Left colon (tissue), 2 donors: Measurements from ENCODE around the gene ABLIM2. TPM values are rescaled to one million over a fixed set of nuclear protein-coding genes. Genes with fewer than 3 reads are reported as not detected.
"Not testable (repeated sequence)": the region's sequence is repeated elsewhere in the genome, so short reads cannot be mapped to it uniquely, and the experiment has no call there.

ENCODE experiments used
- ATAC-seq: fragments of 200-7000 bp; cut with Tn5 transposase; one replicate; pipeline ENCODE4 v1.9.1; 2020; ENCODE audit warnings: mild to moderate bottlenecking, moderate library complexity
- DNase-seq, 2 donors: peaks; one replicate each; pipeline ENCODE4 v3.0.0-alpha.2; 2020
- intact Hi-C, 2 donors: fragments of 100-400 bp; cut with DNase I in 1 of 2; cut with micrococcal nuclease in 1 of 2; formaldehyde crosslinking; loops; one replicate each; pipeline versions ENCODE4 v1.11.2 to v1.14.0; 2022; cut with DNase I, micrococcal nuclease
- total RNA-seq, 2 donors: library from RNA; stranded (reverse); fragmentation: NEBNext Ultra II Directional; extraction: Animal tissue kit (Norgen Biotek cat#: 25700); gene quantifications; one replicate each; pipeline ENCODE4 v1.2.1, GENCODE V29; 2021
- donor health status: DM: no; HTN: no; CAD: no.
- donor health status: DM: yes; HTN: yes; CAD: no.

Gene ABLIM2
- total RNA-seq, 2 donors from 2014 or later: 18.7 to 24.4 TPM

GRCh38 chr4:7956934-7957656 lies 201.5 kb downstream of the ABLIM2 start:
- intact Hi-C loops: no loop called here
- DNase-seq: no peak
- peak; percentile 77 for ATAC-seq

DNA sequence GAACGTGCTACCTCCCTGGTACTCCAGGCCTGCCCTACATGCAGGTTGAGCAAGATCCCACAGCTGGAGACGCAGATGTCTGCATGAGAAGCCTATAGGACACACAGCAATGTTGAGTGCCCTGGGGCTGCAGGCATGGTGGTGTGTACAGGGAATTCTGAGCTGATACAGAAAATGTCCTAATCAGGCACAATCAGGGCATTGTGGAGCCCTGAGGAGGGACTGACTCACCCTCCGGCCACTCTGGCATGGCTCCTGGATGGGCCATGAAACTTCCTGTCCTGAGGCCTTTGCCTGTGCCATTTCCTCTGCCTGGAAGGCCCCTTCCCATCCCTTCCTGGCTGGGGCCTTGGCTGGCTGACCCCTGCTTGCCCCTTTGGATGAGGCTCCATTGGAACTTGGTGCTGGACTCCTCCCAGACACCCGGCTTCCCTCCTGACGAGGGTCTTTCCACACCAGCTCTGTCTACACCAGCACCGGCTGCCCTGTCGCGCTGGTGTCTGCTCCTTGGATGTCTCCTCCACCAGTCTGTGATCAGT lies 202.3 kb downstream of the ABLIM2 start:
- DNase-seq (no peak), ATAC-seq (peak; percentile 26)
- intact Hi-C loops: no loop called here

DNA sequence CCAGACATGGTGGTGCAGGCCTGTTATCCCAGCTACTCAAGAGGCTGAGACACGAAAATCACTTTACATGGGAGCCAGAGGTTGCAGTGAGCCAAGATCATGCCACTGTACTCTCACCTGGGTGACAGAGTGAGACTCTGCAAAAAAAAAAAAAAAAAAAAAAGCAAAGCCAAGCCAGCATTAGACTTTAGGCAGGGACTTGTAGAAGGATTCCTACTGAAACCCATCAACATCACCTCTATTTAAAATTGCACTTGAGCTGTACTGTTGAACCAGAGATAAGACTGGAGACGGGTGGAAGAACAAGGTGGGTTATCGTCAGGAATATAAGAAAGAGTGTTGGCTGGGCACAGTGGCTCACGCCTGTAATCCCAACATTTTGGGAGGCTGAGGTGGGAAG lies 203.2 kb downstream of the ABLIM2 start:
- DNase-seq (no peak), ATAC-seq (no peak)
- intact Hi-C loops: no loop called here

- intact Hi-C loops: no loop called here
- DNase-seq (no peak), ATAC-seq (no peak)
Observed at GRCh38 chr4:7952615-7953014, 206.0 kb downstream of the ABLIM2 start.

- ATAC-seq: no peak
- no peak for DNase-seq
- intact Hi-C loops: no loop called here
Observed at GRCh38 chr4:7950301-7951092, 208.1 kb downstream of the ABLIM2 start.

- DNase-seq (no peak), ATAC-seq (peak; percentile 58)
- intact Hi-C loops: no loop called here
Observed at GRCh38 chr4:7949759-7950158, 208.9 kb downstream of the ABLIM2 start.

DNA sequence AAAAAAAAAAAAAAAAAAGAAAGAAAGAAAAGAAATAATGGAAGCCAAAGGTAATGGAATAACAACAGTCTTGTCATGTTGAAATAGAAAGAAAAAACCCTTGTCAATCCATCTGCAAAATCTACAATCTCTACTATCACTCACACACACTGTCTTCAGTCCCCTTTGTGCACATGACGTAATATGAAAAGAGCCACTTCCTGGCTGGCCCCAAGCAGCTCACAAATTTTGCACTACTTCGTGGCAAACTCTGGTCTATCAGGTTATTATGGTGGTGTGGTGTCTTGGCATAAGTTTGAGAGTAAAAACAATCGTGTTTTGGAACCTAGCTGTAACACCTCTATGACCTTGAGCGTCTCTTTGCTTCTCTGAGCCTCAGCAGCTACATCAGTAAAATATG lies 210.7 kb downstream of the ABLIM2 start:
- ATAC-seq (no peak), DNase-seq (no peak)
- intact Hi-C loops: no loop called here

GRCh38 chr4:7945709-7946380 lies 212.8 kb downstream of the ABLIM2 start:
- intact Hi-C loops: no loop called here
- no peak for ATAC-seq
- DNase-seq: no peak

- ATAC-seq: no peak
- no peak for DNase-seq
- intact Hi-C loops: no loop called here
Observed at GRCh38 chr4:7944599-7945220, 213.9 kb downstream of the ABLIM2 start.

DNA sequence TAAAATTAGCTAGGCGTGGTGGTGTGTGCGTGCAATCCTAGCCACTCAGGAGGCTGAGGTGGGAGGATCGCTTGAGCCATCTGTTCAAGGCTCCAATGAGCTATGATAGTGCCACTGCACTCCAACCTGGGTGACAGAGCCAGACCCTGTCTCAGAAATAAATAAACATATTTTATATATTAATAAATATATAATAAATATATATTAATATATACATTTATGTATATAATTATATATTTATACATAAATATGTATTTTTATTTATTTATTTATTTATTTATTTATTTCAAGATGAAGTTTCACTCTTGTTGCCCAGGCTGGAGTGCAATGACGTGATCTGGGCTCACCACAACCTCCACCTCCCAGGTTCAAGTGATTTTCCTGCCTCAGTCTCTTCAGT lies 214.9 kb downstream of the ABLIM2 start:
- DNase-seq, intact Hi-C loops, ATAC-seq: not testable (repeated sequence)

GRCh38 chr4:7943211-7943610 lies 215.4 kb downstream of the ABLIM2 start:
- intact Hi-C loops: no loop called here
- no peak for DNase-seq

DNA sequence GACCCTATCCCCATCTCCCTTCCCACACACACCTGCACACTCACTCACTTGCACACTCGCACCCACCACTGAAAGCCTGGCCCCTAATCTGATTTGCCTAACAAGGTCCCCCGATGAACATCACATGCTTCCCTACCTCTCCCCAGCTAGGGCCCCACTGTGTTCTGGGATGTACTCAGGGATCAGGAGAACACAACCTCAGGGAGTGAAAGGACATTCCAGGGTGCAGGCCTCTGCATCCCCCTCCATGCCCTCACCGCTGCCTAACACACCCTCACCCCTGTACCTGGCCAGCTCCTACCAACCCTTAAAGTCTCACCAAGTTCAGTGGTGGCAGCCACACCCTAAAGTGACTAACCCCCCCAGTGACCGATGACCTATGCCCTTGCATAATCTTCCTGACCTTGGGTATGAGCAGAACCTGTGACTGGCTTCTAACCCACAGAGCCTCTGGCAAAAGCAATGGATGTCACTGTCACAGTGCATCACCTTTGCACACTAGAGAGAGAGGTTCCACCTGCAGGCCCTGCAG lies 216.6 kb downstream of the ABLIM2 start:
- intact Hi-C loops: no loop called here
- ATAC-seq: no peak
- DNase-seq: no peak

More at GRCh38 chr4:7943211-7943610, 215.4 kb downstream of the ABLIM2 start:
- no peak for ATAC-seq

DNA sequence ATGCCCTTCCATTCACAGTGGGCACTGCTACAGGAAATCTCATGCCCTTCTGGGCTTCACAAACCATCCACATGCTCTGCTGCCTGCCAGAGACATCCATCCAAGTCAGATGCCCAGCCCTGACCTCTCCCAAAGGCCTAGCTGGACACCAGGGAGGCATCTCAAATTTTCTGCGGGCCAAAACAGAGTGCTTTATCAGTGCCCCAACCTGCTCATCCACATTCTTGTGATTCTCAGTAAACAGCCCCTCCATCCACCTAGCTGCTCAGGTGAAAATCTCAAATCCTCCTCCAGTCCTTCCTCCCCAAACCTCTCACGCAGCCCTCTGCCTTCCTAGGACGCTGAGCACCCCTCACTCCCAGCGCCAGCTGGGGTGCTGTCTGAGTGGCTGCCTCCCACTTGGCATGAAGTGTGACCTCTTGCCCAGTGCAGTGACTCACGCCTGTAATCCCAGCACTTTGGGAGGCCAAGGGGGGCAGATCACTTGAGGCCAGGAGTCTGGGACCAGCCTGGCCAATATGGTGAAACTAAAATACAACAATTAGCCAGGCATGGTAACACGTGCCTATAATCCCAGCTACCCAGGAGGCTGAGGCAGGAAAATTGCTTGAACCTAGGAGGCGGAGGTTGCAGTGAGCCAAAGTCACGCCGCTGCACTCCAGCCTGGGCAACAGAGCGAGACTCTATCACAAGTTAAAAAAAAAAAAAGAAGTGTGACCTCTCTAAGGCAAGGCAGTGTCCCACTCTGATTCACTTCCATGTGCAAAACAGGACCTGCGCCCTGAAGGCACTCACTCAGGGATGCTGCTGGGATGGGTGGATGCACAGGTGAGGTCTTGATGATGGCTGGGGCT lies 217.3 kb downstream of the ABLIM2 start:
- no peak for ATAC-seq
- intact Hi-C loops: no loop called here
- DNase-seq: no peak

DNA sequence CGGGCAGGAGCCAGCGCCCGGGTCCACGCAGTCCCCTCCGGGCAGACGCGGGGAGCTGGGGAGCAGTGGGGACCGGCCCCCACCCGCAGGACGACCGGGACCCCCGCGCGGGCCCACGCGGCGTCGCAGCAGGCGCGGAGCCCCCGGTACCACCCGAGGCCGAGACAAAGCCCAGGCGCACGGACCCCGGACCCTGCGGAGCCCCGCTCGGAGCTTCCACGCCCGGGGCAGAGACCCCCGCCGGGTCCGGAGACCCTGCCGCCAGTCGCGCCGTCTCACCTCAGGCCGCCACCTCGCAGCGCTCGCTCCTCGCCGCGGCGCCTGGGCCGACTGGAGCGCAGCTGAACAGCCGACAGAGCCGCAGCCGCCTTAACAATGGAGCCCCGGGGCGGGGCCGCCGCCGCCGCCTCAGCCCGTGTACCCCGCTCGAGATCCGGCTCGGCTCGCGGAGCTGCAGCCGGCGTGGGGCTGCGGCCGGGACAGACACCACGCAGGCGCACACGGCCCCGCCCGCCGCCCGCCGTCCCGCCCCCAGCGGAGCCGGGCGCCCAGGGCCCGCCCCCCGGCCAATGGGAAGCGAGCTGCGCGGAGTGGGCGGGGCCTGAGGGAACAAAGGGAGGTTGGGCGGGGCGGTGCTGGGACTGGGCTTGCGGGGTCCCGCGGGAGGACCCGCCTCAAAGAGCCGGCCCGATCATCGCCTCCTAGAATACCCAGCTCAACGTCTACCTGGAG lies 219.1 kb downstream of the ABLIM2 start, which contains the start of gene AFAP1:
Gene AFAP1 (minus strand): TSS at position 485 of the 732 bp plus-strand sequence. CDS start 67,783 bp downstream, outside the sequence.
- DNase-seq (peak; percentile 83 to 93), ATAC-seq (peak; percentile 89)
- intact Hi-C loops: no loop called here

GRCh38 chr4:7938609-7939376 lies 219.8 kb downstream of the ABLIM2 start:
- intact Hi-C loops: no loop called here
- DNase-seq (peak in 1 of 2 donors; percentile 45), ATAC-seq (peak; percentile 50)

DNA sequence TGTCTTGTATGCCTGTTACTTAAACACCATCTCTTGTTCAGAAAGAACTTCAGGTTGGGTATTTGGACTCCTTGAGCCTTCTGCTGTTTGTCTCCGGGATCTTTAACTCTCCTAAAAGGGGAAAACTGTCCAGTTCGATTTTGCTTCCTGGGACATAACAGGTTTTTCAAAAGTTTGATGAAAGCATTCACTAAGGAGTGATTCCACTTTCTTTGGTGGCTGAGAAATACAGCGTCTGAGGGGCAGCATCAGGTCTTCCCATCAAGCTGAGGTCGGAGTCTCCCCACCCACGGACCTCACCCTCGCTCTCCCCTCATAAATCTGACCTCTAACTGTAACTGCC lies 220.4 kb downstream of the ABLIM2 start:
- DNase-seq (peak in 1 of 2 donors; percentile 27), ATAC-seq (no peak)
- intact Hi-C loops: no loop called here

DNA sequence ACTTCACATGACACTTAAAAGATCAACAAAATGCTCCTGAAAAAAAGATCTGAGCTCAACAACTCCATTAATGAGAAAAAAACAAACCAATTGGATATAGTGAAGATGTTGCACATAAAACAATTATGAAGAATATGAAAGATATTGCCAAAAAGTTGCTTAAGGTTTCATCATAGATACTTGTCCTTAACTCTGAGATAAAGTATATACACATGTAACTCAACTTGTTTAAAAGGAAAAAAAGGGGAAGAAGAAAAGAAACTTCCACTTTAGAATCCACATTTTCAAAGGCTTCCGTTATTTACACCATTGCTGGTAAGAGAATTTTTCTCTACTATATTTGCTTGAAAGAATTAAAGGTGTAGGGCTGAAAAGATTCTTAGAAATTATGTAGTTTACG lies 221.6 kb downstream of the ABLIM2 start:
- no peak for ATAC-seq

More for the DNA sequence above, 221.6 kb downstream of the ABLIM2 start:
- intact Hi-C loops: no loop called here
- no peak for DNase-seq
